H9 (cell line): Measurements from ENCODE around the gene ANKRD44. TPM values are rescaled to one million over a fixed set of nuclear protein-coding genes. Genes with fewer than 3 reads are reported as not detected.

Source experiments
- DNase-seq: peaks from one replicate; pipeline ENCODE4 v3.0.0-alpha.2; 2017
- H2AFZ ChIP-seq: one replicate; pipeline ENCODE4 v1.6.1; 2013; ENCODE audit warnings: mild to moderate bottlenecking, low read length, control low read depth, moderate library complexity
- H2AK5ac ChIP-seq: 2 replicates; pipeline ENCODE4 v1.6.1; 2013; ENCODE audit warnings: low read length, control low read depth, mixed read lengths; ENCODE audit not compliant: insufficient read length
- H2BK120ac ChIP-seq: one replicate; pipeline ENCODE4 v1.6.1; 2013; ENCODE audit warnings: low read depth, mild to moderate bottlenecking, low read length, control low read depth, inconsistent platforms; ENCODE audit not compliant: poor library complexity, severe bottlenecking
- H2BK12ac ChIP-seq: 2 replicates; pipeline ENCODE4 v1.6.1; 2013; ENCODE audit warnings: low read length, control low read depth, mixed read lengths, low read depth; ENCODE audit not compliant: insufficient read length
- H2BK15ac ChIP-seq: 2 replicates; pipeline ENCODE4 v1.6.1; 2013; ENCODE audit warnings: low read depth, low read length, control low read depth
- H2BK20ac ChIP-seq: one replicate; pipeline ENCODE4 v1.6.1; 2013; ENCODE audit warnings: low read depth, mild to moderate bottlenecking, low read length, control low read depth, inconsistent platforms; ENCODE audit not compliant: poor library complexity, severe bottlenecking
- H2BK5ac ChIP-seq: 2 replicates; pipeline ENCODE4 v1.6.1; 2013; ENCODE audit warnings: low read length, control low read depth, mixed read lengths; ENCODE audit not compliant: insufficient read length
- H3K14ac ChIP-seq: 2 replicates; pipeline ENCODE4 v1.6.1; 2013; ENCODE audit warnings: low read length, control low read depth; ENCODE audit not compliant: insufficient read depth
- H3K18ac ChIP-seq: 2 replicates; pipeline ENCODE4 v1.6.1; 2013; ENCODE audit warnings: low read depth, mild to moderate bottlenecking, mixed read lengths, low read length, control low read depth; ENCODE audit not compliant: insufficient read length
- H3K23ac ChIP-seq: 2 replicates; pipeline ENCODE4 v1.6.1; 2013; ENCODE audit warnings: low read length, control low read depth, mixed read lengths, low read depth; ENCODE audit not compliant: insufficient read length
- H3K23me2 ChIP-seq: 2 replicates; pipeline ENCODE4 v1.6.1; 2013; ENCODE audit warnings: low read depth, mild to moderate bottlenecking, mixed read lengths, low read length, control low read depth; ENCODE audit not compliant: insufficient read length, poor library complexity, severe bottlenecking
- H3K27ac ChIP-seq: 2 replicates; pipeline ENCODE4 v1.5.1; 2013; ENCODE audit warnings: low read length, control low read depth, mixed read lengths, low read depth; ENCODE audit not compliant: insufficient read length
- H3K27me3 ChIP-seq: 2 replicates; pipeline ENCODE4 v1.6.1; 2013; ENCODE audit warnings: low read length, control low read depth, inconsistent platforms; ENCODE audit not compliant: insufficient read depth
- H3K4ac ChIP-seq: 2 replicates; pipeline ENCODE4 v1.6.1; 2013; ENCODE audit warnings: low read depth, mild to moderate bottlenecking, control low read depth, inconsistent platforms, low read length, moderate library complexity
- H3K4me1 ChIP-seq: 2 replicates; pipeline ENCODE4 v1.6.1; 2013; ENCODE audit warnings: low read length, control low read depth, inconsistent platforms; ENCODE audit not compliant: insufficient read depth
- H3K4me2 ChIP-seq: 2 replicates; pipeline ENCODE4 v1.6.1; 2013; ENCODE audit warnings: low read length, control low read depth, mixed read lengths; ENCODE audit not compliant: insufficient read length, insufficient read depth
- H3K56ac ChIP-seq: 2 replicates; pipeline ENCODE4 v1.6.1; 2013; ENCODE audit warnings: low read depth, mild to moderate bottlenecking, mixed read lengths, low read length, control low read depth; ENCODE audit not compliant: insufficient read length
- H3K79me1 ChIP-seq: 2 replicates; pipeline ENCODE4 v1.6.1; 2013; ENCODE audit warnings: low read depth, mild to moderate bottlenecking, moderate library complexity, low read length, control low read depth, inconsistent platforms; ENCODE audit not compliant: insufficient read depth, poor library complexity, severe bottlenecking
- H3K79me2 ChIP-seq: 2 replicates; pipeline ENCODE4 v1.6.1; 2013; ENCODE audit warnings: low read length, control low read depth, inconsistent platforms; ENCODE audit not compliant: insufficient read depth
- H3K9ac ChIP-seq: 2 replicates; pipeline ENCODE4 v1.6.1; 2013; ENCODE audit warnings: low read length, control low read depth, mixed read lengths; ENCODE audit not compliant: insufficient read length; ENCODE audit errors: extremely low read depth
- H3K9me3 ChIP-seq: one replicate; pipeline ENCODE4 v1.6.1; 2013; ENCODE audit warnings: low read depth, low read length, inconsistent platforms; ENCODE audit not compliant: control insufficient read depth
- H3T11ph ChIP-seq: one replicate; pipeline ENCODE4 v1.6.1; 2013; ENCODE audit warnings: mild to moderate bottlenecking, low read length, control low read depth, inconsistent platforms
- H4K20me1 ChIP-seq: one replicate; pipeline ENCODE4 v1.6.1; 2013; ENCODE audit not compliant: control insufficient read depth, insufficient read length, insufficient read depth
- H4K5ac ChIP-seq: 2 replicates; pipeline ENCODE4 v1.6.1; 2013; ENCODE audit warnings: low read depth, mild to moderate bottlenecking, mixed read lengths, low read length, control low read depth; ENCODE audit not compliant: insufficient read length
- H4K8ac ChIP-seq: replicated peaks from 2 replicates; pipeline ENCODE4 v1.6.1; 2013; ENCODE audit warnings: low read length, control low read depth, mixed read lengths, low read depth; ENCODE audit not compliant: insufficient read length
- H4K91ac ChIP-seq: 2 replicates; pipeline ENCODE4 v1.6.1; 2013; ENCODE audit warnings: low read depth, mild to moderate bottlenecking, moderate library complexity, mixed read lengths, low read length, control low read depth; ENCODE audit not compliant: insufficient read length
- H3K27ac Mint-ChIP-seq, 3 experiments: 2 replicates in 2 of 3; 3 replicates in 1 of 3; pipeline ENCODE4 v1.8.0; 2020 to 2021; ENCODE audit warnings: mixed read lengths in 3 of 3, mild to moderate bottlenecking in 1 of 3, moderate library complexity in 1 of 3
- H3K27me3 Mint-ChIP-seq: 2 replicates; pipeline ENCODE4 v1.8.0; 2021; ENCODE audit warnings: low read depth, mild to moderate bottlenecking, moderate library complexity, mixed read lengths
- H3K36me3 Mint-ChIP-seq, 3 experiments: 2 replicates in 2 of 3; 3 replicates in 1 of 3; pipeline ENCODE4 v1.8.0; 2020 to 2021; ENCODE audit warnings: low read depth in 3 of 3, mixed read lengths in 3 of 3; ENCODE audit not compliant: insufficient read depth in 1 of 3
- H3K4me1 Mint-ChIP-seq, 2 experiments: 2 replicates each; pipeline ENCODE4 v1.8.0; 2020; ENCODE audit warnings: mixed read lengths in 2 of 2
- H3K4me3 Mint-ChIP-seq, 2 experiments: 2 replicates in 1 of 2; 3 replicates in 1 of 2; pipeline ENCODE4 v1.8.0; 2020 to 2021; ENCODE audit warnings: mild to moderate bottlenecking in 2 of 2, mixed read lengths in 2 of 2, moderate library complexity in 1 of 2
- H3K9me3 Mint-ChIP-seq, 2 experiments: 2 replicates in 1 of 2; 3 replicates in 1 of 2; pipeline ENCODE4 v1.8.0; 2020; ENCODE audit warnings: mild to moderate bottlenecking in 2 of 2, mixed read lengths in 2 of 2, moderate library complexity in 1 of 2
- WGBS: extraction: QIAGEN DNeasy Blood & Tissue Kit; methylation state at CpG from one replicate; pipeline ENCODE4 v1.1.7; 2013; ENCODE audit warnings: missing lambda C conversion rate, low lambda C conversion rate, mixed read lengths; ENCODE audit not compliant: insufficient read length; ENCODE audit errors: extremely low coverage; 5-methylcytosine and 5-hydroxymethylcytosine counted together
- total RNA-seq: library from RNA; stranded (reverse); gene quantifications from 2 replicates; pipeline ENCODE4 v1.2.1, GENCODE V29; 2021
- TF ChIP-seq, protein P1 (sequence below): fragments of 200-600 bp; sonication (generic); conservative IDR thresholded peaks from 3 replicates; pipeline ENCODE4 v1.8.0; 2021; ENCODE audit warnings: antibody characterized with exemption, mild to moderate bottlenecking

Gene ANKRD44
- total RNA-seq, 1 experiment from 2014 or later = 1.9 TPM

DNA sequence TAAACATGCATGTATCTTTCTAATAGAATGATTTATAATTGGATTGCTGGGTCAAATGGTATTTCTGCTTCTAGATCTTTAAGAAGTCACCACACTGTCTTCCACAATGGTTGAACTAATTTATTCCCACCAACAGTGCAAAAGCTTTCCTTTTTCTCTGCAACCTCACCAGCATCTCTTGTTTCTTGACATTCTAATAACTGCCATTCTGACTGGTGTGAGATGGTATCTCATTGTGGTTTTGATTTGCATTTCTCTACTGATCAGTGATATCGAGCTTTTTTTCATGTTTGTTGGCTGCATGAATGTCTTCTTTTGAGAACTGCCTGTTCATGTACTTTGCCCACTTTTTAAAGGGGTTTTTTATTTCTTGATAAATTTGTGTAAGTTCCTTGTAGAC is 182.5 kb downstream of the ANKRD44 start:
- Mint-ChIP-seq H3K4me3 (no peak overlapping the region), H3K27ac (no peak overlapping the region), H3K4me1 (no peaks in the 10 kb centered on the region), H3K9me3 (peaks cover 0 to 2% of the 10 kb centered on the region in 2 experiments; a peak in 1 of 5 replicates), H3K27me3 (no peaks in the 10 kb centered on the region; the same call in none of the 2 replicates), H3K36me3 (no peaks in the 10 kb centered on the region)
- no peaks in the 10 kb centered on the region for H3K23me2 ChIP-seq
- DNase-seq = no peak
- no peak overlapping the region for H3K14ac ChIP-seq
- no peaks in the 10 kb centered on the region for H3K9me3 ChIP-seq
- H2BK12ac ChIP-seq = no peak overlapping the region
- no peak overlapping the region for H3K18ac ChIP-seq
- H3K79me1 ChIP-seq = no peaks in the 10 kb centered on the region
- H2AFZ ChIP-seq = no peak overlapping the region
- no peak overlapping the region for H3K4me2 ChIP-seq
- TF ChIP-seq, protein P1, sequence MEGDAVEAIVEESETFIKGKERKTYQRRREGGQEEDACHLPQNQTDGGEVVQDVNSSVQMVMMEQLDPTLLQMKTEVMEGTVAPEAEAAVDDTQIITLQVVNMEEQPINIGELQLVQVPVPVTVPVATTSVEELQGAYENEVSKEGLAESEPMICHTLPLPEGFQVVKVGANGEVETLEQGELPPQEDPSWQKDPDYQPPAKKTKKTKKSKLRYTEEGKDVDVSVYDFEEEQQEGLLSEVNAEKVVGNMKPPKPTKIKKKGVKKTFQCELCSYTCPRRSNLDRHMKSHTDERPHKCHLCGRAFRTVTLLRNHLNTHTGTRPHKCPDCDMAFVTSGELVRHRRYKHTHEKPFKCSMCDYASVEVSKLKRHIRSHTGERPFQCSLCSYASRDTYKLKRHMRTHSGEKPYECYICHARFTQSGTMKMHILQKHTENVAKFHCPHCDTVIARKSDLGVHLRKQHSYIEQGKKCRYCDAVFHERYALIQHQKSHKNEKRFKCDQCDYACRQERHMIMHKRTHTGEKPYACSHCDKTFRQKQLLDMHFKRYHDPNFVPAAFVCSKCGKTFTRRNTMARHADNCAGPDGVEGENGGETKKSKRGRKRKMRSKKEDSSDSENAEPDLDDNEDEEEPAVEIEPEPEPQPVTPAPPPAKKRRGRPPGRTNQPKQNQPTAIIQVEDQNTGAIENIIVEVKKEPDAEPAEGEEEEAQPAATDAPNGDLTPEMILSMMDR = no peak
- no peak overlapping the region for H2AK5ac ChIP-seq
- no peak overlapping the region for H3T11ph ChIP-seq
- H4K8ac ChIP-seq = no peak overlapping the region
- H3K27ac ChIP-seq = no peak overlapping the region
- no peak overlapping the region for H4K5ac ChIP-seq
- H4K20me1 ChIP-seq = no peaks in the 10 kb centered on the region
- H3K79me2 ChIP-seq = no peaks in the 10 kb centered on the region
- no peak overlapping the region for H2BK15ac ChIP-seq
- H3K27me3 ChIP-seq = no peaks in the 10 kb centered on the region
- H3K4me1 ChIP-seq = no peaks in the 10 kb centered on the region
- no peak overlapping the region for H3K9ac ChIP-seq
- H3K56ac ChIP-seq = no peak overlapping the region
- H2BK5ac ChIP-seq = no peak overlapping the region
- H2BK20ac ChIP-seq = no peak overlapping the region
- H2BK120ac ChIP-seq = no peak overlapping the region
- H4K91ac ChIP-seq = no peak overlapping the region
- H3K4ac ChIP-seq = no peak overlapping the region
- H3K23ac ChIP-seq = no peak overlapping the region
- WGBS = no CpG with 5 or more reads among the region's 1 CpG
